K562 (cell line): ENCODE results near the gene MICOS13. TPM values are rescaled to one million over a fixed set of nuclear protein-coding genes. Genes with fewer than 3 reads are reported as not detected.

Experiments
- ARNT ChIP-seq, 2 experiments: fragments of 450-650 bp; IDR thresholded peaks; 2 replicates each; pipeline ENCODE4 v1.6.1; 2016; ENCODE audit warnings: mild to moderate bottlenecking in 1 of 2
- CEBPG ChIP-seq, 3 experiments: fragments of 200-800 bp in 1 of 3; sonication (Bioruptor generic) in 1 of 3; sonication (generic) in 1 of 3; formaldehyde crosslinking in 1 of 3; IDR thresholded peaks in 2 of 3; conservative IDR thresholded peaks in 1 of 3; 2 replicates each; pipeline versions ENCODE4 v1.6.1 to v1.8.0; 2016 to 2022; ENCODE audit warnings: missing compliant biosample characterization in 2 of 3, missing genetic modification characterization in 2 of 3, mild to moderate bottlenecking in 1 of 3, missing genetic modification reagents in 1 of 3
- DPF2 ChIP-seq: fragments of 450-650 bp; IDR thresholded peaks from 2 replicates; pipeline ENCODE4 v1.6.1; 2016
- GABPA ChIP-seq: fragments of 200-800 bp; sonication (Bioruptor generic); conservative IDR thresholded peaks from 2 replicates; pipeline ENCODE4 v1.6.1; 2016; ENCODE audit warnings: low read depth, missing genetic modification characterization, missing compliant biosample characterization
- HMGN3 ChIP-seq: IDR thresholded peaks from 2 replicates; pipeline ENCODE4 v1.6.1; 2011; ENCODE audit warnings: borderline replicate concordance, low read depth, mild to moderate bottlenecking, mixed read lengths, low read length; ENCODE audit not compliant: insufficient read length; ENCODE audit errors: extremely low read depth
- ILK ChIP-seq: fragments of 450-650 bp; IDR thresholded peaks from 2 replicates; pipeline ENCODE4 v1.6.1; 2016; ENCODE audit warnings: missing genetic modification characterization, low read depth, mild to moderate bottlenecking, missing compliant biosample characterization, moderate library complexity, borderline replicate concordance
- POLR2A ChIP-seq: fragments of 450-650 bp; conservative IDR thresholded peaks from 2 replicates; pipeline ENCODE4 v1.6.1; 2016
- RAD51 ChIP-seq: fragments of 450-650 bp; IDR thresholded peaks from 2 replicates; pipeline ENCODE4 v1.7.1; 2016; ENCODE audit warnings: low read depth, mild to moderate bottlenecking, borderline replicate concordance
- RB1 ChIP-seq: fragments of 450-650 bp; IDR thresholded peaks from 2 replicates; pipeline ENCODE4 v1.6.1; 2017; ENCODE audit warnings: low read depth, mild to moderate bottlenecking
- RBFOX2 ChIP-seq: fragments of 200-400 bp; formaldehyde crosslinking; IDR thresholded peaks from 2 replicates; pipeline ENCODE4 v1.6.1; 2017; ENCODE audit warnings: low read depth, mild to moderate bottlenecking, low read length, moderate library complexity
- SRSF1 ChIP-seq: fragments of 200-400 bp; formaldehyde crosslinking; IDR thresholded peaks from 2 replicates; pipeline ENCODE4 v1.6.1; 2017; ENCODE audit warnings: mild to moderate bottlenecking, low read depth, low read length, moderate library complexity
- TAF15 ChIP-seq: fragments of 200-400 bp; formaldehyde crosslinking; IDR thresholded peaks from 2 replicates; pipeline ENCODE4 v1.6.1; 2017; ENCODE audit warnings: mild to moderate bottlenecking, low read depth, low read length, moderate library complexity
- ZNF224 ChIP-seq: sonication (generic); formaldehyde crosslinking; IDR thresholded peaks from 2 replicates; pipeline ENCODE4 v1.8.0; 2022; ENCODE audit warnings: mild to moderate bottlenecking, missing genetic modification reagents
- ZNF75A ChIP-seq: fragments of 450-650 bp; formaldehyde crosslinking; IDR thresholded peaks from 2 replicates; pipeline ENCODE4 v1.4.0; 2020; ENCODE audit warnings: mild to moderate bottlenecking
- polyA plus RNA-seq, 8 experiments: library from polyadenylated mRNA; depleted of rRNA in 4 of 8; stranded (reverse) in 5 of 8; unstranded in 3 of 8; fragments of >200 nt; fragmentation: Nextera tagmentation in 2 of 8; fragmentation: Illumina TruSeq in 1 of 8; extraction: Ambion mirVana in 2 of 8; extraction: Trizol in 1 of 8; gene quantifications; 2 replicates each; pipeline versions ENCODE4 v1.2.1 to v1.2.3, GENCODE V29; 2011 to 2014; ENCODE audit warnings: inconsistent platforms in 1 of 8, missing spikeins in 1 of 8
- total RNA-seq, 7 experiments: library from RNA; depleted of rRNA in 6 of 7; stranded (reverse); fragments of >200 nt in 6 of 7; fragmentation: Illumina TruSeq in 2 of 7; extraction: Trizol in 2 of 7; gene quantifications; 2 replicates each; pipeline versions ENCODE4 v1.2.1 to v1.2.3, GENCODE V29; 2011 to 2021; ENCODE audit warnings: low replicate concordance in 1 of 7
- TF ChIP-seq, protein P1 (sequence below): fragments of 250-450 bp; sonication (Bioruptor Pico); IDR thresholded peaks from 2 replicates; pipeline ENCODE4 v1.8.0; 2022; ENCODE audit warnings: moderate library complexity, mild to moderate bottlenecking, inconsistent platforms
- TF ChIP-seq, protein P2 (sequence below): IDR thresholded peaks from 2 replicates; pipeline ENCODE4 v1.6.1; 2011; ENCODE audit not compliant: insufficient read length; ENCODE audit errors: extremely low read depth
- TF ChIP-seq, protein P3 (sequence below): fragments of 450-650 bp; IDR thresholded peaks from 2 replicates; pipeline ENCODE4 v1.6.1; 2017; ENCODE audit warnings: antibody characterized with exemption, mild to moderate bottlenecking
- TF ChIP-seq, protein P4 (sequence below): sonication (generic); formaldehyde crosslinking; IDR thresholded peaks from 2 replicates; pipeline ENCODE4 v1.8.0; 2023; ENCODE audit warnings: mild to moderate bottlenecking, missing genetic modification reagents
- TF ChIP-seq, protein P5 (sequence below): sonication (generic); formaldehyde crosslinking; IDR thresholded peaks from 2 replicates; pipeline ENCODE4 v1.8.0; 2022; ENCODE audit warnings: mild to moderate bottlenecking, missing genetic modification reagents, borderline replicate concordance

Gene MICOS13
- total and polyA plus RNA-seq, 9 of the 15 experiments (the other 6 are each of a cell fraction or from before 2014, with no cell fraction given): 15.5 to 220 (median 49.4) TPM

DNA sequence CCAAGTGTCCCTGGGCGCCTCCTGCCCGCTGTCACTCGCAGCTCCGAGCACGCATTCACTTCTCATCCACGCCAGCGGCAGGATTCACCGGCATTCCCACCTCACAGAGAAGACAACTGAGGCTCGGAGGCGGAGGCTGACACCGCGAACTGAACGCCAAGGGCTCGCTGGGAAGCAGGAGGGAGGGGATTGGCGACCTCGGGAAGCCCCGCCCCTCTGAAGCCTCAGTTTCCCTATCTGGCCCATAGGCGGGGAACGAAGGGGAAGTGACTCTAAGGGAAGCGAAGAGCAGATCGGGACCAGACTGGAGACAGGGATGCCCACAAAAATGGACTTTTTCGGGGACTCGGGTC, 256 bp downstream of the MICOS13 start (continued):
- no peak for TF ChIP-seq RAD51
- TF ChIP-seq RB1: peak; percentile 47; the same call in 1 of the 2 replicates
- TF ChIP-seq, protein P1, sequence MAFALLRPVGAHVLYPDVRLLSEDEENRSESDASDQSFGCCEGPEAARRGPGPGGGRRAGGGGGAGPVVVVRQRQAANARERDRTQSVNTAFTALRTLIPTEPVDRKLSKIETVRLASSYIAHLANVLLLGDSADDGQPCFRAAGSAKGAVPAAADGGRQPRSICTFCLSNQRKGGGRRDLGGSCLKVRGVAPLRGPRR (CRISPR knock-in tag): no peak
- 0 out of 2 replicates have a peak, but pooled peaks have one; percentile 13 for TF ChIP-seq ZNF75A
- TF ChIP-seq TAF15: no peak
- no peak for TF ChIP-seq ZNF224 (CRISPR knock-in tag)
- 0 out of 2 replicates have a peak, but pooled peaks have one; percentile 29 for TF ChIP-seq DPF2
- TF ChIP-seq, protein P2, sequence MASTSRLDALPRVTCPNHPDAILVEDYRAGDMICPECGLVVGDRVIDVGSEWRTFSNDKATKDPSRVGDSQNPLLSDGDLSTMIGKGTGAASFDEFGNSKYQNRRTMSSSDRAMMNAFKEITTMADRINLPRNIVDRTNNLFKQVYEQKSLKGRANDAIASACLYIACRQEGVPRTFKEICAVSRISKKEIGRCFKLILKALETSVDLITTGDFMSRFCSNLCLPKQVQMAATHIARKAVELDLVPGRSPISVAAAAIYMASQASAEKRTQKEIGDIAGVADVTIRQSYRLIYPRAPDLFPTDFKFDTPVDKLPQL: no peak
- TF ChIP-seq, protein P3, sequence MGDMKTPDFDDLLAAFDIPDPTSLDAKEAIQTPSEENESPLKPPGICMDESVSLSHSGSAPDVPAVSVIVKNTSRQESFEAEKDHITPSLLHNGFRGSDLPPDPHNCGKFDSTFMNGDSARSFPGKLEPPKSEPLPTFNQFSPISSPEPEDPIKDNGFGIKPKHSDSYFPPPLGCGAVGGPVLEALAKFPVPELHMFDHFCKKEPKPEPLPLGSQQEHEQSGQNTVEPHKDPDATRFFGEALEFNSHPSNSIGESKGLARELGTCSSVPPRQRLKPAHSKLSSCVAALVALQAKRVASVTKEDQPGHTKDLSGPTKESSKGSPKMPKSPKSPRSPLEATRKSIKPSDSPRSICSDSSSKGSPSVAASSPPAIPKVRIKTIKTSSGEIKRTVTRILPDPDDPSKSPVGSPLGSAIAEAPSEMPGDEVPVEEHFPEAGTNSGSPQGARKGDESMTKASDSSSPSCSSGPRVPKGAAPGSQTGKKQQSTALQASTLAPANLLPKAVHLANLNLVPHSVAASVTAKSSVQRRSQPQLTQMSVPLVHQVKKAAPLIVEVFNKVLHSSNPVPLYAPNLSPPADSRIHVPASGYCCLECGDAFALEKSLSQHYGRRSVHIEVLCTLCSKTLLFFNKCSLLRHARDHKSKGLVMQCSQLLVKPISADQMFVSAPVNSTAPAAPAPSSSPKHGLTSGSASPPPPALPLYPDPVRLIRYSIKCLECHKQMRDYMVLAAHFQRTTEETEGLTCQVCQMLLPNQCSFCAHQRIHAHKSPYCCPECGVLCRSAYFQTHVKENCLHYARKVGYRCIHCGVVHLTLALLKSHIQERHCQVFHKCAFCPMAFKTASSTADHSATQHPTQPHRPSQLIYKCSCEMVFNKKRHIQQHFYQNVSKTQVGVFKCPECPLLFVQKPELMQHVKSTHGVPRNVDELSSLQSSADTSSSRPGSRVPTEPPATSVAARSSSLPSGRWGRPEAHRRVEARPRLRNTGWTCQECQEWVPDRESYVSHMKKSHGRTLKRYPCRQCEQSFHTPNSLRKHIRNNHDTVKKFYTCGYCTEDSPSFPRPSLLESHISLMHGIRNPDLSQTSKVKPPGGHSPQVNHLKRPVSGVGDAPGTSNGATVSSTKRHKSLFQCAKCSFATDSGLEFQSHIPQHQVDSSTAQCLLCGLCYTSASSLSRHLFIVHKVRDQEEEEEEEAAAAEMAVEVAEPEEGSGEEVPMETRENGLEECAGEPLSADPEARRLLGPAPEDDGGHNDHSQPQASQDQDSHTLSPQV: no peak
- no peak for TF ChIP-seq SRSF1
- TF ChIP-seq RBFOX2: no peak
- TF ChIP-seq ILK (tag): no peak
- TF ChIP-seq, protein P4, sequence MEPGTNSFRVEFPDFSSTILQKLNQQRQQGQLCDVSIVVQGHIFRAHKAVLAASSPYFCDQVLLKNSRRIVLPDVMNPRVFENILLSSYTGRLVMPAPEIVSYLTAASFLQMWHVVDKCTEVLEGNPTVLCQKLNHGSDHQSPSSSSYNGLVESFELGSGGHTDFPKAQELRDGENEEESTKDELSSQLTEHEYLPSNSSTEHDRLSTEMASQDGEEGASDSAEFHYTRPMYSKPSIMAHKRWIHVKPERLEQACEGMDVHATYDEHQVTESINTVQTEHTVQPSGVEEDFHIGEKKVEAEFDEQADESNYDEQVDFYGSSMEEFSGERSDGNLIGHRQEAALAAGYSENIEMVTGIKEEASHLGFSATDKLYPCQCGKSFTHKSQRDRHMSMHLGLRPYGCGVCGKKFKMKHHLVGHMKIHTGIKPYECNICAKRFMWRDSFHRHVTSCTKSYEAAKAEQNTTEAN (CRISPR knock-in tag): no peak
- TF ChIP-seq ARNT (IDR thresholded peaks at IDR 0.05): no peak
- TF ChIP-seq CEBPG (CRISPR knock-in tag; IDR thresholded peaks at IDR 0.05): no peak; the same call in 1 of the 2 replicates
- TF ChIP-seq CEBPG (tag; conservative IDR thresholded peaks at IDR 0.05 in 1 of 2, IDR thresholded peaks at IDR 0.05 in 1 of 2): no peak
- TF ChIP-seq, protein P5, sequence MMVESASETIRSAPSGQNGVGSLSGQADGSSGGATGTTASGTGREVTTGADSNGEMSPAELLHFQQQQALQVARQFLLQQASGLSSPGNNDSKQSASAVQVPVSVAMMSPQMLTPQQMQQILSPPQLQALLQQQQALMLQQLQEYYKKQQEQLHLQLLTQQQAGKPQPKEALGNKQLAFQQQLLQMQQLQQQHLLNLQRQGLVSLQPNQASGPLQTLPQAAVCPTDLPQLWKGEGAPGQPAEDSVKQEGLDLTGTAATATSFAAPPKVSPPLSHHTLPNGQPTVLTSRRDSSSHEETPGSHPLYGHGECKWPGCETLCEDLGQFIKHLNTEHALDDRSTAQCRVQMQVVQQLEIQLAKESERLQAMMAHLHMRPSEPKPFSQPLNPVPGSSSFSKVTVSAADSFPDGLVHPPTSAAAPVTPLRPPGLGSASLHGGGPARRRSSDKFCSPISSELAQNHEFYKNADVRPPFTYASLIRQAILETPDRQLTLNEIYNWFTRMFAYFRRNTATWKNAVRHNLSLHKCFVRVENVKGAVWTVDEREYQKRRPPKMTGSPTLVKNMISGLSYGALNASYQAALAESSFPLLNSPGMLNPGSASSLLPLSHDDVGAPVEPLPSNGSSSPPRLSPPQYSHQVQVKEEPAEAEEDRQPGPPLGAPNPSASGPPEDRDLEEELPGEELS: no peak
- TF ChIP-seq HMGN3: no peak
- no peak; the same call in 1 of the 2 replicates for TF ChIP-seq POLR2A
- TF ChIP-seq GABPA (tag): no peak
